Activated T-helper 1 cell treated with anti-CD3 and anti-CD28 coated beads, Interleukin-12 subunit alpha, Interleukin-12 subunit beta, Interleukin-2, Interleukin-4 antibody, amounts not matched to agents 30 ng/mL and 10 ng/mL and 1 ng/mL, durations not matched to agents 14 hours and 24 hours and 36 hours (primary cell): Measurements from ENCODE around the gene RAD52. TPM values are rescaled to one million over a fixed set of nuclear protein-coding genes. Genes with fewer than 3 reads are reported as not detected.

ENCODE experiments used
- DNase-seq: peaks from one replicate; pipeline ENCODE4 v3.0.0; 2021; ENCODE audit warnings: low spot score
- H3K27ac Mint-ChIP-seq: one replicate; pipeline ENCODE4 v1.8.0; 2021; ENCODE audit warnings: mild to moderate bottlenecking, mixed read lengths
- H3K27me3 Mint-ChIP-seq: one replicate; pipeline ENCODE4 v1.8.0; 2022; ENCODE audit warnings: mild to moderate bottlenecking, moderate library complexity, mixed read lengths; ENCODE audit not compliant: insufficient read depth
- H3K36me3 Mint-ChIP-seq: one replicate; pipeline ENCODE4 v1.8.0; 2021; ENCODE audit warnings: low read depth, mixed read lengths
- H3K4me1 Mint-ChIP-seq: one replicate; pipeline ENCODE4 v1.8.0; 2021; ENCODE audit warnings: low read depth, mixed read lengths
- H3K4me3 Mint-ChIP-seq: one replicate; pipeline ENCODE4 v1.8.0; 2021; ENCODE audit warnings: mild to moderate bottlenecking, moderate library complexity, mixed read lengths
- H3K9me3 Mint-ChIP-seq: one replicate; pipeline ENCODE4 v1.8.0; 2021; ENCODE audit warnings: mixed read lengths
- intact Hi-C: fragments of 100-400 bp; cut with micrococcal nuclease; formaldehyde crosslinking; loops from one replicate; pipeline ENCODE4 v1.15.1; 2024
- total RNA-seq: library from RNA; stranded (reverse); gene quantifications from 2 replicates; pipeline ENCODE4 v1.2.3, GENCODE V29; 2022

The RAD52 gene
- total RNA-seq, 1 donor from 2014 or later: 15.4 TPM

- no peaks in the 10 kb centered on the region for H3K27me3 Mint-ChIP-seq
- H3K27ac Mint-ChIP-seq: peak overlapping the region; percentile 33
- peaks cover 33% of the 10 kb centered on the region for H3K4me1 Mint-ChIP-seq
- intact Hi-C loops: loop anchor here (5.0 kb wide), 1 partner anchor 42 kb away; the partner anchor contains the start of gene RAD52
- H3K9me3 Mint-ChIP-seq: no peaks in the 10 kb centered on the region
- peaks cover 73% of the 10 kb centered on the region for H3K36me3 Mint-ChIP-seq
- no peak for DNase-seq
- H3K4me3 Mint-ChIP-seq: peak overlapping the region; percentile 1
Measured at GRCh38 chr12:905261-906031, 44.0 kb downstream of the RAD52 start.

- H3K4me1 Mint-ChIP-seq: peaks cover 33% of the 10 kb centered on the region
- no peak overlapping the region for H3K27ac Mint-ChIP-seq
- peaks cover 73% of the 10 kb centered on the region for H3K36me3 Mint-ChIP-seq
- no peaks in the 10 kb centered on the region for H3K27me3 Mint-ChIP-seq
- intact Hi-C loops: no loop called here
- no peak overlapping the region for H3K4me3 Mint-ChIP-seq
- no peaks in the 10 kb centered on the region for H3K9me3 Mint-ChIP-seq
- no peak for DNase-seq
Measured at GRCh38 chr12:904010-904414, 45.5 kb downstream of the RAD52 start.

GRCh38 chr12:903055-903454 is 46.4 kb downstream of the RAD52 start:
- Mint-ChIP-seq H3K9me3 (no peaks in the 10 kb centered on the region), H3K27me3 (no peaks in the 10 kb centered on the region), H3K36me3 (peaks cover 71% of the 10 kb centered on the region), H3K27ac (no peak overlapping the region), H3K4me3 (no peak overlapping the region), H3K4me1 (peaks cover 32% of the 10 kb centered on the region)
- no peak for DNase-seq
- intact Hi-C loops: no loop called here

DNA sequence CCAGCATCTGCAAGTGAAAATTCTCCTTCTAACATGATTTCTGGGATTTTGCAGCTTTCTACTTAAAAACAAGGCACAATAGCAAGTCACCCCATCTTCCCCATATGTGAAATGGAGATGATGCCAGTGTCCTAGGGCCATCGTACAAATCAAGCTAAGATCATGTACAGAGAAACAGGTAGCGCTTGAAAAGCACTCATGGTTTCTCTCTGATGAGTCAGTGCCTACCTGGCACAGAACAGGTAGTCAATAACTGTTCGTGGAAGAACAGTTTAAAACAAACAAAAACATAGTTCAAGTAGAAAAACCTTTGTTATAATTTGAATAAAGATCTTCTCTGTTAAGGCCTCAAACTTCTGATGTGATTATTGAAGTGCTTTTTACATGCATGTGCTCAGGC is 46.9 kb downstream of the RAD52 start:
- H3K27ac Mint-ChIP-seq: no peak overlapping the region
- DNase-seq: no peak
- peaks cover 71% of the 10 kb centered on the region for H3K36me3 Mint-ChIP-seq
- intact Hi-C loops: no loop called here
- H3K9me3 Mint-ChIP-seq: no peaks in the 10 kb centered on the region
- H3K27me3 Mint-ChIP-seq: no peaks in the 10 kb centered on the region
- no peak overlapping the region for H3K4me3 Mint-ChIP-seq
- peaks cover 28% of the 10 kb centered on the region for H3K4me1 Mint-ChIP-seq

DNA sequence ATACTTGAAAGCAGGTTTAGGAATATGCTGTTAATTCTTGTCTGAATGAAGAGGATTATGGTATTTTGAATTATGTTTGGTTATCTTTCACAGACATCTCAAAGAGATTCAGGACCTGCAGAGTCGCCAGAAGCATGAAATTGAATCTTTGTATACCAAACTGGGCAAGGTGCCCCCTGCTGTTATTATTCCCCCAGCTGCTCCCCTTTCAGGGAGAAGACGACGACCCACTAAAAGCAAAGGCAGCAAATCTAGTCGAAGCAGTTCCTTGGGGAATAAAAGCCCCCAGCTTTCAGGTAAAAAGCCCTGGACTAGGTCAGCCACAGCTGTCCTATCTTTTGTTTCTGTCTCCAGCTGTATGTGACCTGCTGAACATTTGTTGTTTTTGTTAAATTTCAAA is 52.1 kb downstream of the RAD52 start:
- intact Hi-C loops: no loop called here
- no peak for DNase-seq
- H3K4me1 Mint-ChIP-seq: no peaks in the 10 kb centered on the region
- H3K9me3 Mint-ChIP-seq: no peaks in the 10 kb centered on the region
- H3K27me3 Mint-ChIP-seq: no peaks in the 10 kb centered on the region
- H3K36me3 Mint-ChIP-seq: peaks cover 55% of the 10 kb centered on the region
- no peak overlapping the region for H3K27ac Mint-ChIP-seq
- H3K4me3 Mint-ChIP-seq: no peak overlapping the region

DNA sequence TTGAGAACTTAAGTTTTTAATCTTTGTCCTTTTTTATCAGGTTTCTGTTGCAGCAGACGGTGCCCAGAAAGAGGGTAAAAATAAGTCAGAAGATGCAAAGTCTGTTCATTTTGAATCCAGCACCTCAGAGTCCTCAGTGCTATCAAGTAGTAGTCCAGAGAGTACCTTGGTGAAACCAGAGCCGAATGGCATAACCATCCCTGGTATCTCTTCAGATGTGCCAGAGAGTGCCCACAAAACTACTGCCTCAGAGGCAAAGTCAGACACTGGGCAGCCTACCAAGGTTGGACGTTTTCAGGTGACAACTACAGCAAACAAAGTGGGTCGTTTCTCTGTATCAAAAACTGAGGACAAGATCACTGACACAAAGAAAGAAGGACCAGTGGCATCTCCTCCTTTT is 53.5 kb downstream of the RAD52 start:
- H3K27me3 Mint-ChIP-seq: no peaks in the 10 kb centered on the region
- no peaks in the 10 kb centered on the region for H3K4me1 Mint-ChIP-seq
- H3K4me3 Mint-ChIP-seq: no peak overlapping the region
- intact Hi-C loops: no loop called here
- no peaks in the 10 kb centered on the region for H3K9me3 Mint-ChIP-seq
- no peak for DNase-seq
- H3K36me3 Mint-ChIP-seq: peaks cover 45% of the 10 kb centered on the region
- H3K27ac Mint-ChIP-seq: no peak overlapping the region

DNA sequence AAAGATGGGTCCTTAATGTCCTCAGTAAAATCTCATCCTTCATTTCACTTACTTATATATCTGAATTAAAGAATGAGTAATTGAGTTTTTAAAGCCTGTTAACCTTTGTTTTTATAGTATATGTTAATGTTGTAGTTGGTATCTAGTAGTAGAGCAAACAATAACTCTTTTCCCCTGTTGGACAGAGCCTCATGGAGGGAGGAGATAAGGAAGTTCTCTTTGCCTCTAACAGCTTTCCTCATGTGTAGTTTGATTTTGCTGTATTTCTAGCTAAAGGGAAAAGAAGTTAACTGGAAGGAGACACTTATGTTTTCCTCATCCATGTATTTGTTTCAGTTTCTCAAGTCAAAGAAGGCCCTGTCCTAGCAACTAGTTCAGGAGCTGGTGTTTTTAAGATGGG is 55.3 kb downstream of the RAD52 start:
- H3K27me3 Mint-ChIP-seq: no peaks in the 10 kb centered on the region
- H3K27ac Mint-ChIP-seq: no peak overlapping the region
- H3K4me3 Mint-ChIP-seq: no peak overlapping the region
- intact Hi-C loops: no loop called here
- peaks cover 42% of the 10 kb centered on the region for H3K36me3 Mint-ChIP-seq
- no peak for DNase-seq
- no peaks in the 10 kb centered on the region for H3K4me1 Mint-ChIP-seq
- H3K9me3 Mint-ChIP-seq: no peaks in the 10 kb centered on the region

DNA sequence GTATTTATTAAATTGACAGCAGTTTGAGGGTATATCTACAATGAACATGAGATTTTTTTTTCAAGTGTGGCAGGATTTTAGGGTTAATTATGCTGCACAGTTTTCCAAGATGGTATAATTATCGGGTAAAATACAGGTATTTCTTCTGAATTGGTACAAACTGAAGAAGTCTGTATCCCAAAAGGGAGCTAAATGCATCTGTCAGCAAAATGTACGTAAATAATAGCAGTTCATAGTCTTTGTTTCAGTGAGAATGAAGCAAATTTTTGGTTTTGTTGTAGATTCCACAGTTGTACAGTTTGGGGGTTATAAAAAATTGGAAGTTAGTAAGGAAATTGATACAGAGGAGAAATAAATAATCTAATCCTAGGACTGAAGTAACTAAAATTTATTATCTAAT is 63.3 kb downstream of the RAD52 start:
- no peak overlapping the region for H3K27ac Mint-ChIP-seq
- peaks cover 54% of the 10 kb centered on the region for H3K36me3 Mint-ChIP-seq
- intact Hi-C loops: no loop called here
- H3K9me3 Mint-ChIP-seq: no peaks in the 10 kb centered on the region
- no peak overlapping the region for H3K4me3 Mint-ChIP-seq
- DNase-seq: no peak
- H3K4me1 Mint-ChIP-seq: no peaks in the 10 kb centered on the region
- no peaks in the 10 kb centered on the region for H3K27me3 Mint-ChIP-seq

- no peaks in the 10 kb centered on the region for H3K27me3 Mint-ChIP-seq
- intact Hi-C loops: no loop called here
- H3K4me1 Mint-ChIP-seq: peaks cover 5% of the 10 kb centered on the region
- no peak overlapping the region for H3K27ac Mint-ChIP-seq
- peaks cover 55% of the 10 kb centered on the region for H3K36me3 Mint-ChIP-seq
- no peaks in the 10 kb centered on the region for H3K9me3 Mint-ChIP-seq
- H3K4me3 Mint-ChIP-seq: no peak overlapping the region
- DNase-seq: no peak
Measured at GRCh38 chr12:885701-886100, 63.8 kb downstream of the RAD52 start.

GRCh38 chr12:884746-885414 is 64.6 kb downstream of the RAD52 start:
- intact Hi-C loops: no loop called here
- Mint-ChIP-seq H3K4me1 (peaks cover 7% of the 10 kb centered on the region), H3K9me3 (no peaks in the 10 kb centered on the region), H3K27ac (no peak overlapping the region), H3K27me3 (no peaks in the 10 kb centered on the region), H3K4me3 (no peak overlapping the region), H3K36me3 (peaks cover 59% of the 10 kb centered on the region)
- DNase-seq: no peak

DNA sequence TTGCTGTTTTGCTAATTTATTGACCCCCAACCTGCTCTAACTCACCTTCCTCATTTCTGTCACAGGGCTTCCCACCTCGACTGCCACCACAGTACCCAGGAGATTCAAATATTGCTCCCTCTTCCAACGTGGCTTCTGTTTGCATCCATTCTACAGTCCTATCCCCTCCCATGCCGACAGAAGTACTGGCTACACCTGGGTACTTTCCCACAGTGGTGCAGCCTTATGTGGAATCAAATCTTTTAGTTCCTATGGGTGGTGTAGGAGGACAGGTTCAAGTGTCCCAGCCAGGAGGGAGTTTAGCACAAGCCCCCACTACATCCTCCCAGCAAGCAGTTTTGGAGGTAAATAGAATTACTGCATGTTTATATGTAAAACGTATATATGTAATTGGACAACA is 68.8 kb downstream of the RAD52 start:
- Mint-ChIP-seq H3K27ac (peak overlapping the region; percentile 74), H3K4me3 (no peak overlapping the region), H3K4me1 (peaks cover 7% of the 10 kb centered on the region), H3K36me3 (peaks cover 52% of the 10 kb centered on the region), H3K9me3 (no peaks in the 10 kb centered on the region), H3K27me3 (no peaks in the 10 kb centered on the region)
- intact Hi-C loops: no loop called here
- DNase-seq: no peak

DNA sequence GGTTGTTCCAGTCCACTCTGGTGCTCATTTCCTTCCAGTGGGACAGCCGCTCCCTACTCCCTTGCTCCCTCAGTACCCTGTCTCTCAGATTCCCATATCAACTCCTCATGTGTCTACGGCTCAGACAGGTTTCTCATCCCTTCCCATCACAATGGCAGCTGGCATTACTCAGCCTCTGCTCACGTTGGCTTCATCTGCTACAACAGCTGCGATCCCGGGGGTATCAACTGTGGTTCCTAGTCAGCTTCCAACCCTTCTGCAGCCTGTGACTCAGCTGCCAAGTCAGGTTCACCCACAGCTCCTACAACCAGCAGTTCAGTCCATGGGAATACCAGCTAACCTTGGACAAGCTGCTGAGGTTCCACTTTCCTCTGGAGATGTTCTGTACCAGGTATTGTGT is 69.9 kb downstream of the RAD52 start:
- intact Hi-C loops: no loop called here
- Mint-ChIP-seq H3K27ac (no peak overlapping the region), H3K36me3 (peaks cover 51% of the 10 kb centered on the region), H3K4me1 (peaks cover 7% of the 10 kb centered on the region), H3K9me3 (no peaks in the 10 kb centered on the region), H3K27me3 (no peaks in the 10 kb centered on the region), H3K4me3 (no peak overlapping the region)
- no peak for DNase-seq

GRCh38 chr12:873954-874353 is 75.5 kb downstream of the RAD52 start:
- Mint-ChIP-seq H3K27ac (no peak overlapping the region), H3K4me3 (no peak overlapping the region), H3K27me3 (no peaks in the 10 kb centered on the region), H3K9me3 (no peaks in the 10 kb centered on the region), H3K36me3 (peaks cover 28% of the 10 kb centered on the region), H3K4me1 (peaks cover 13% of the 10 kb centered on the region)
- no peak for DNase-seq
- intact Hi-C loops: loop anchor here (5.0 kb wide), 1 partner anchor 78 kb away; no protein-coding TSS in a partner anchor
